GM21360 (cell line): ENCODE measurements around the gene SHD.
"Not testable (repeated sequence)": the region's sequence is repeated elsewhere in the genome, so short reads cannot be mapped to it uniquely, and the experiment has no call there.

Experiments used
- ATAC-seq: cut with Tn5 transposase; IDR thresholded peaks from one replicate; pipeline ENCODE4 v1.9.1; 2021; ENCODE audit warnings: mild to moderate bottlenecking, moderate library complexity; ENCODE audit not compliant: unreplicated experiment

The SHD gene

GRCh38 chr19:4324228-4324627 is 45.2 kb downstream of the SHD start:
- no peak for ATAC-seq

DNA sequence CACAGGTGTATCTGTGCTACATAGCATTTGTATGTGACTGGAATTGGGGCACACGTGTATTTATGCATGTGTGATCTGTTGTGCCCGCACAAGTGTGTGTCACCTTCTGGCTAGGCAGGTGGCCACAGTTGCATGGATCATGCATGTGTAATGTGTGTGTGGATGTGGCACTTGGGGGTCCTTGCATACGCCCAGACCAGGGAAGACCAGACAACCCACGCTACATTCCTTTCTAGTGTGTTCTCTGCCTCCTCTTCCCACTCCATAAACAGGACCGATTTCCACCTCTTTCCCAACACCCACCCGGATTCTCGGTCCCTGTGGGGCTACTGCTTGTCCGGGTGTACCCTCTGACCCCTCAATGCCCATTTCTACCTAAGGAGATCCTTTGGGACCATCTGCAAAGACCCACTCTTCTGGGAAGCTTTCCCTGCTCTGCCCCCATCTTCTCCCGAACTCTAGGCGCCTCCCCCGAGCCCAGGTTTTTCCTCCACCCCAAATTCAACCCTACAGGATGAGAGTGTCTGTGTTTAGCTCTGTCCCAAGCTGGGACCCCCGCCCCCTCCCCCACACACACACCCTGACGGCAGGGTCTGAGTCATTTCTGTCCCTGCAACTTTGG is 47.3 kb downstream of the SHD start:
- no peak for ATAC-seq

GRCh38 chr19:4326837-4327251 is 47.8 kb downstream of the SHD start:
- ATAC-seq, result no peak

- no peak for ATAC-seq
These were observed 48.3 kb downstream of the SHD start for GRCh38 chr19:4327252-4327876.

DNA sequence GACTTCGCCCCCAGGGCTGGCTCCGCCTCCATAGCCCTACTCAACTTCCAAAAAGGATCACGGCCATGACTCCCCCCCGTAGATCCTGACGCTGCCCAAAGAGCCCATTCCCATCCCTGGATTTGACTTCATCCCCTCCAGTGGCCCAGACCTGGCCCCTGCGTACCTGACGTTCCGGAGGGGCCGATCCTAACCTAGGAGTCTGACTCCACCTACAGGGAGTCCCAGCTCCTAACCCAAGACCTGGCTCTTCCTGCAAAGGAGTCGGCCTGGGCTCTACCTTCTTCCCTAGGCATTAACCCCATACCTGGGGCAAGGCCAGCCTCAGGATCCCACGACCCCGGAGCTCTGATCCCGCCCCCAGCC is 48.8 kb downstream of the SHD start:
- ATAC-seq, result no peak

GRCh38 chr19:4328243-4328990 is 49.4 kb downstream of the SHD start:
- ATAC-seq, result peak; percentile 66

DNA sequence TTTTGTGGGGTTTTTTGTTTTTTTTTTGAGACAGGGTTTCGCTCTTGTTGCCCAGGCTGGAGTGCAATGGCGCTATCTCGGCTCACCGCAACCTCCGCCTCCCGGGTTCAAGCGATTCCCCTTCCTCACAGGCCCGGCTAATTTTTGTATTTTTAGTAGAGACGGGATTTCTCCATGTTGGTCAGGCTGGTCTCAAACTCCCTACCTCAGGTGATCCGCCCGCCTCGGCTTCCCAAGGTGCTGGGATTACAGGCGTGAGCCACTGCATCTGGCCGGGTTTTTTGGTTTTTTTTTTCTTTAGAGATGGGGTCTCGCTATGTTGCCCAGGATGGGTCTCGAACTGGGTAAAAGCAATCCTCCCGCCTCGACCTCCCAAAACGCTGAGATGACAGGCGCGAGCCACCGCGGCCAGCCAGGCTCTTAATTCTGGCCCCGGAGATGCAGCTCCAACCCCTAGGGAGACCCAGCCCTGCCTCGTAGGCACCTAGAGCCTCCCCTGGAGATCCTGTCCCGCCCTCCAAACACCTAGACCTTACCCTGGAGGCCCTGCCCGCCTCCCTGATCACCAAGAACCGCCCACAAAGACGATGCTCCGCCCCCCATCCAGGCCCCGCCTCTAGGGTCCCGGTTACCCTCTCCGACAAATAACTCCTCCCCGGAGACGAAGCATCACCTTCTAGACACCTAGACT is 50.1 kb downstream of the SHD start:
- not testable (repeated sequence) for ATAC-seq

DNA sequence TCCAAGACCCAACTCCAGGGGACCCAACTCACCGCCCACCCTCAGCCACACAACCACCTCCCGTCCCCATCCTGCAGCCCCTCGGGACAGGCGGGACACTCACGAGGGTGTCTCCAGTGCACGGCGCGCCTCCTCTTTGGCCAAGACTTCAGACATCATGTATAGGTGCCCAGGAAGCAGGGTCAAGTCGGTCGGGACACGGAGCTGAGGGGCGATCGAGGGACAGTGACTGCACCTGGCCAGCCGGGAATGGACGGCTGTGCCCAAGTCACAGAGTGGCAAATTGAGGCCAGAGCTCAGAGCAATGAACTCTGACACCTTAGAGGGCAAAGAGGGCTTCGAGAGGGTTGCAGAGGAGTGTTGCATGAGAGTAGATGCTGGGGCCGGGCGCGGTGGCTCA is 50.8 kb downstream of the SHD start:
- no peak for ATAC-seq

GRCh38 chr19:4334929-4335570 is 56.0 kb downstream of the SHD start:
- ATAC-seq, result no peak

- ATAC-seq, result no peak
These were observed 58.9 kb downstream of the SHD start for GRCh38 chr19:4337906-4338440.

DNA sequence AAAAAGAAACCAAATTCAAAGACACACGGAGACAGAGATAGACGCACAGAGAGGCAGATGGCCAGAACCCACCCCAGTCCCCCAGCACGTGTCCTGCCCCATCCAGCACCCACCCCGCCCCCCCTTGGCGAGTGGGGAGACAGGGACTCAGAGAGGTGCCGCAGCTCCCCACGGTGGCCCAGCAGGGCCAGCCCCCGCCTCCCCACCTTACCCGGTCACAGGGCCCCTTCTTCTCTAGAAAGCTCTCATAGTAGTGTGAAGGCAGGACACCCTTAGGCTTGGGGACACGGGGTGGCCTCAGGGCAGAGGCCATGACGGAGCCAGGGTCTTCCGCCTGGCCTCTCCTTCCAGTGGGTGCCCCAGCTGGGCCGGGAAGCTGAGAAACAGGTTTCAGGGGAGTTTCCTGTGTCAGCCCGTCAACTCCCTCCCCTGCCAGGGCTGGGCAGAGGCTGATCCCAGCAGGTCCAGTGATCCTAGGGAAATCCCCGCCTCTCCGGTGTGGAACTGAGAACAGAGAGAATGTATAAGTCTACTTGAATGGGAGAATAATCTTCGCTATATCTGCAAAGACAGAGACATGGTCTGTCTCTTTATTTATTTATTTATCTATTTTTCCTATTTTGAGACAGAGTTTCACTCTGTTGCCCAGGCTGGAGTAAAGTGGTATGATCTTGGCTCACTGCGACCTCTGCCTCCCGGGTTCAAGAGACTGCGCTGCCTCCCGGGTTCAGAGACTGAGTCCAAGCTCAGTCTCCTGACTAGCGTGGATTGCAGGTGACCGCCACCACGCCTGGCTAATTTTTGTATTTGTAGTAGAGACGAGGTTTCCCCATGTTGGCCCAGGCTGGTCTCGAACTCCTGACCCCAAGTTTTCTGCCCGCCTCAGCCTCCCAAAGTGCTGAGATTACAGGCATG is 59.6 kb downstream of the SHD start, which contains the start of gene STAP2:
TSS of gene STAP2 (minus strand) at position 387 of the 915 bp plus-strand sequence. CDS start at position 313, 74 bp downstream.
- no peak for ATAC-seq
